ENCODE data around the gene MUC3A.

MUC3A gene, protein sequence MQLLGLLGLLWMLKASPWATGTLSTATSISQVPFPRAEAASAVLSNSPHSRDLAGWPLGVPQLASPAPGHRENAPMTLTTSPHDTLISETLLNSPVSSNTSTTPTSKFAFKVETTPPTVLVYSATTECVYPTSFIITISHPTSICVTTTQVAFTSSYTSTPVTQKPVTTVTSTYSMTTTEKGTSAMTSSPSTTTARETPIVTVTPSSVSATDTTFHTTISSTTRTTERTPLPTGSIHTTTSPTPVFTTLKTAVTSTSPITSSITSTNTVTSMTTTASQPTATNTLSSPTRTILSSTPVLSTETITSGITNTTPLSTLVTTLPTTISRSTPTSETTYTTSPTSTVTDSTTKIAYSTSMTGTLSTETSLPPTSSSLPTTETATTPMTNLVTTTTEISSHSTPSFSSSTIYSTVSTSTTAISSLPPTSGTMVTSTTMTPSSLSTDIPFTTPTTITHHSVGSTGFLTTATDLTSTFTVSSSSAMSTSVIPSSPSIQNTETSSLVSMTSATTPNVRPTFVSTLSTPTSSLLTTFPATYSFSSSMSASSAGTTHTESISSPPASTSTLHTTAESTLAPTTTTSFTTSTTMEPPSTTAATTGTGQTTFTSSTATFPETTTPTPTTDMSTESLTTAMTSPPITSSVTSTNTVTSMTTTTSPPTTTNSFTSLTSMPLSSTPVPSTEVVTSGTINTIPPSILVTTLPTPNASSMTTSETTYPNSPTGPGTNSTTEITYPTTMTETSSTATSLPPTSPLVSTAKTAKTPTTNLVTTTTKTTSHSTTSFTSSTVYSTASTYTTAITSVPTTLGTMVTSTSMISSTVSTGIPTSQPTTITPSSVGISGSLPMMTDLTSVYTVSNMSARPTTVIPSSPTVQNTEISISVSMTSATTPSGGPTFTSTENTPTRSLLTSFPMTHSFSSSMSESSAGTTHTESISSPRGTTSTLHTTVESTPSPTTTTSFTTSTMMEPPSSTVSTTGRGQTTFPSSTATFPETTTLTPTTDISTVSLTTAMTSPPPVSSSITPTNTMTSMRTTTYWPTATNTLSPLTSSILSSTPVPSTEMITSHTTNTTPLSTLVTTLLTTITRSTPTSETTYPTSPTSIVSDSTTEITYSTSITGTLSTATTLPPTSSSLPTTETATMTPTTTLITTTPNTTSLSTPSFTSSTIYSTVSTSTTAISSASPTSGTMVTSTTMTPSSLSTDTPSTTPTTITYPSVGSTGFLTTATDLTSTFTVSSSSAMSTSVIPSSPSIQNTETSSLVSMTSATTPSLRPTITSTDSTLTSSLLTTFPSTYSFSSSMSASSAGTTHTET (N-terminal part only)

DNA sequence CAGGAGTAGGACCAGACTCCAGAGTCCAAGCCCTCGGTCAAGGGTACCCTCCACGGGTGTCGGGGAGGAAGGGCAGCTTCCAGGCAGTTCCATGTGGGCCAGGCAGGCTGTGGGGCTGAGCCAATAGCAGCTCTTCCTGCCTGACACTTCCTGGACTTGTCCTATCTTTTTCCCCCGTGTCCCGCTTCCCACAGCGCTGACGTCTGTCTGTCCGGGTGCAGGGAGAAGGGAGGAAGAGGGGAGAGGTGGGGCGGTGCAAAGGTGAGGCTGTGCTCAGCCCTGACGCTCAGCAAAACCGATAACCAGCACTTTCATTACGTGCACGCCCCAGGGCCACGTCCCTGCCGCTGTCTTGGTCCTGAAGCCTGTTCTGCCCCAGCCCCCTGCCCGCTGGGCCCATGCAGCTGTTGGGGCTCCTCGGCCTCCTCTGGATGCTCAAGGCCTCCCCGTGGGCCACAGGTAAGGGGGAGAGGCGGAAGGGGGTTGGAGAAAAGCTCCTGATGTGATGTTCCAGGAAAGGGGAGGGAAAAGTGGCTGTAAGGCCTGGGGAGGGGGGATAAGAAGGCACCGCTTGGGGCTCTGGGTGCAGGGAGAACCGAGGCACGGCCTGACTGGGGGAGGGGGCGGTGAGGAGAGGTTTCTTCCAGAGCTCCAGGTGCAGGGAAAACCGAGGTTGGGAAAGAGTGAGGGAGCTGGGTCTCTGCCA is at the start of gene MUC3A:
MUC3A (plus strand) TSS at position 308 of the 706 bp plus-strand sequence; CDS start at position 399, 91 bp downstream.
- H3K27me3 ChIP-seq (ENCODE audit: low read depth, low read length) = peaks cover 24% of the 10 kb centered on the region; the same call in 1 of the 2 replicates
- no peaks in the 10 kb centered on the region for H3K9me3 ChIP-seq (ENCODE audit: insufficient read depth, low read length)
- H3K4me1 ChIP-seq (ENCODE audit: low read length) = no peaks in the 10 kb centered on the region
- TF ChIP-seq EZH2phosphoT487 (IDR thresholded peaks at IDR 0.05; ENCODE audit: low read depth) = no peak
- TF ChIP-seq, protein P1, sequence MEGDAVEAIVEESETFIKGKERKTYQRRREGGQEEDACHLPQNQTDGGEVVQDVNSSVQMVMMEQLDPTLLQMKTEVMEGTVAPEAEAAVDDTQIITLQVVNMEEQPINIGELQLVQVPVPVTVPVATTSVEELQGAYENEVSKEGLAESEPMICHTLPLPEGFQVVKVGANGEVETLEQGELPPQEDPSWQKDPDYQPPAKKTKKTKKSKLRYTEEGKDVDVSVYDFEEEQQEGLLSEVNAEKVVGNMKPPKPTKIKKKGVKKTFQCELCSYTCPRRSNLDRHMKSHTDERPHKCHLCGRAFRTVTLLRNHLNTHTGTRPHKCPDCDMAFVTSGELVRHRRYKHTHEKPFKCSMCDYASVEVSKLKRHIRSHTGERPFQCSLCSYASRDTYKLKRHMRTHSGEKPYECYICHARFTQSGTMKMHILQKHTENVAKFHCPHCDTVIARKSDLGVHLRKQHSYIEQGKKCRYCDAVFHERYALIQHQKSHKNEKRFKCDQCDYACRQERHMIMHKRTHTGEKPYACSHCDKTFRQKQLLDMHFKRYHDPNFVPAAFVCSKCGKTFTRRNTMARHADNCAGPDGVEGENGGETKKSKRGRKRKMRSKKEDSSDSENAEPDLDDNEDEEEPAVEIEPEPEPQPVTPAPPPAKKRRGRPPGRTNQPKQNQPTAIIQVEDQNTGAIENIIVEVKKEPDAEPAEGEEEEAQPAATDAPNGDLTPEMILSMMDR (IDR thresholded peaks at IDR 0.05; ENCODE audit: low read depth, low read length) = no peak
- no peak within 1 kb of the TSS for H3K4me3 ChIP-seq (ENCODE audit: low read length)
- no peak within 1 kb of the TSS for H3K4me2 ChIP-seq (ENCODE audit: low read length)
- no peaks in the 10 kb centered on the region for H3K36me3 ChIP-seq (replicated peaks; ENCODE audit: low read depth, low read length)
- no peak within 1 kb of the TSS for H3K9ac ChIP-seq (ENCODE audit: low read length)
- no peak within 1 kb of the TSS for H2AFZ ChIP-seq (ENCODE audit: low read depth, low read length)
- H3K27ac ChIP-seq (ENCODE audit: low read length) = no peak within 1 kb of the TSS
- H3K79me2 ChIP-seq (ENCODE audit: low read length) = no peaks in the 10 kb centered on the region
- no peaks in the 10 kb centered on the region for H4K20me1 ChIP-seq (ENCODE audit: insufficient read depth, low read length)

DNA sequence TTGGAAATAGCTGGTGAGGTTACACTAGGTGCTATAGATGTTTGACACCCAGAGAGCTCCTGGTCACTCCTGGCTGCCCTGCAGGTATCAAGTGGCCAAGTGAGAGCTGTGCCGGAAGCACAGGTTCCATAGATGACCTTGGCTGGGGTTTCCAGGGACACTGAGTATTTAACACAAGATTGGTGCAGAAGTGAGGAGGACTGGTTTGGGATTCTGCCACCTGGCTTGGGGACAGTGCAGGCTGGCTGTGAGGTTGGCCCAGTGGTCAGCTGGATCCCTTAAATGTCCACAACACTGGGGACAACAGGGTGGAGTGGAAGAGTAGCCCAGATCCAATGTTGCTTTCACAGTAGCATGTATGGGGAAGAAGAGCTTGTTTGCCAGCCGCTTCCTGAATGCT is 48.4 kb upstream of the MUC3A start:
- TF ChIP-seq EZH2phosphoT487 (IDR thresholded peaks at IDR 0.05; ENCODE audit: low read depth) = no peak
- TF ChIP-seq, protein P1 (IDR thresholded peaks at IDR 0.05; ENCODE audit: low read depth, low read length) = no peak
- Histone ChIP-seq H3K79me2 (ENCODE audit: low read length) (no peaks in the 10 kb centered on the region), H3K27me3 (ENCODE audit: low read depth, low read length) (peaks cover 2% of the 10 kb centered on the region; the same call in 1 of the 2 replicates), H3K36me3 (replicated peaks; ENCODE audit: low read depth, low read length) (no peaks in the 10 kb centered on the region), H3K4me2 (ENCODE audit: low read length) (no peak overlapping the region), H3K4me1 (ENCODE audit: low read length) (no peaks in the 10 kb centered on the region), H3K9me3 (ENCODE audit: insufficient read depth, low read length) (no peaks in the 10 kb centered on the region), H3K27ac (ENCODE audit: low read length) (no peak overlapping the region), H3K4me3 (ENCODE audit: low read length) (no peak overlapping the region), H4K20me1 (ENCODE audit: insufficient read depth, low read length) (no peaks in the 10 kb centered on the region), H2AFZ (ENCODE audit: low read depth, low read length) (no peak overlapping the region), H3K9ac (ENCODE audit: low read length) (no peak overlapping the region)

DNA sequence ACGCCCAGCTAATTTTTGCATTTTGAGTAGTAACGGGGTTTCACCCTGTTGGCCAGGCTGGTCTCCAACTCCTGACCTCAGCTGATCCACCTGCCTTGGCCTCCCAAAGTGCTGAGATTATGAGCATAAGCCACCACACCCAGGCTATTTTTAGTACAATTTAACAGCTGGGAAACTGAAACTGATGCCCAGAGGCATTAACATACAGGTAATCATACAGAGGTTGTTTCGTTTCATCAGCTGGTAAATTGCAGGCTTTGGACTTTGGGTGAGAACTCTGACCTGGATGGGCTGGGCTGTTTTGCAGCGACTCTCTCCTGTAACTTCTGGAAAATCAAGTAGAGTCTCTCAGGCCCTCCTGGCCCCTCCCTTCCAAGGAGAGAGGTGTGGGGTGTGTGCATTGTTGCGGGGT is 47.4 kb upstream of the MUC3A start:
- H3K27me3 ChIP-seq (ENCODE audit: low read depth, low read length) = peaks cover 2% of the 10 kb centered on the region; the same call in 1 of the 2 replicates
- no peaks in the 10 kb centered on the region for H3K4me1 ChIP-seq (ENCODE audit: low read length)
- H4K20me1 ChIP-seq (ENCODE audit: insufficient read depth, low read length) = no peaks in the 10 kb centered on the region
- H3K4me3 ChIP-seq (ENCODE audit: low read length) = no peak overlapping the region
- no peak overlapping the region for H3K27ac ChIP-seq (ENCODE audit: low read length)
- TF ChIP-seq, protein P1 (IDR thresholded peaks at IDR 0.05; ENCODE audit: low read depth, low read length) = no peak
- TF ChIP-seq EZH2phosphoT487 (IDR thresholded peaks at IDR 0.05; ENCODE audit: low read depth) = no peak
- H3K9me3 ChIP-seq (ENCODE audit: insufficient read depth, low read length) = no peaks in the 10 kb centered on the region
- H3K9ac ChIP-seq (ENCODE audit: low read length) = no peak overlapping the region
- H3K79me2 ChIP-seq (ENCODE audit: low read length) = no peaks in the 10 kb centered on the region
- H3K4me2 ChIP-seq (ENCODE audit: low read length) = no peak overlapping the region
- no peaks in the 10 kb centered on the region for H3K36me3 ChIP-seq (replicated peaks; ENCODE audit: low read depth, low read length)
- H2AFZ ChIP-seq (ENCODE audit: low read depth, low read length) = no peak overlapping the region
